GM04503 (cell line): ENCODE results near the gene DHH.
"Not testable (repeated sequence)": the region's sequence is repeated elsewhere in the genome, so short reads cannot be mapped to it uniquely, and the experiment has no call there.

Experiments used
- DNase-seq: peaks from one replicate; pipeline ENCODE4 v3.0.0-alpha.2; 2012; ENCODE audit warnings: low read depth

The DHH gene

GRCh38 chr12:49070971-49071370 is 23.6 kb downstream of the DHH start:
- DNase-seq = no peak

- peak; percentile 73 for DNase-seq
These were observed 24.9 kb downstream of the DHH start, which contains the start of gene RHEBL1 for GRCh38 chr12:49069507-49070346. Gene RHEBL1 (minus strand): TSS chr12:49069979. CDS start chr12:49069785, 194 bp downstream.

- DNase-seq = no peak
These were observed 25.6 kb downstream of the DHH start for GRCh38 chr12:49068879-49069506.

- no peak for DNase-seq
These were observed 28.5 kb downstream of the DHH start for GRCh38 chr12:49066120-49066519.

- DNase-seq = no peak
These were observed 29.8 kb downstream of the DHH start for GRCh38 chr12:49064767-49065152.

GRCh38 chr12:49061916-49062315 is 32.7 kb downstream of the DHH start:
- DNase-seq = not testable (repeated sequence)

- DNase-seq = no peak
These were observed 33.4 kb downstream of the DHH start for GRCh38 chr12:49061157-49061650.

- peak; percentile 75 for DNase-seq
These were observed 34.1 kb downstream of the DHH start, which contains the start of gene KMT2D for GRCh38 chr12:49060237-49061156. Gene KMT2D (minus strand): TSS chr12:49060794. CDS start chr12:49055324, 5,470 bp downstream.

GRCh38 chr12:49059299-49060171 is 35.1 kb downstream of the DHH start:
- DNase-seq = no peak

- DNase-seq = no peak
These were observed 35.6 kb downstream of the DHH start for GRCh38 chr12:49059045-49059298.

GRCh38 chr12:49058366-49059044 is 36.1 kb downstream of the DHH start:
- no peak for DNase-seq

GRCh38 chr12:49057888-49058287 is 36.7 kb downstream of the DHH start:
- no peak for DNase-seq

GRCh38 chr12:49055978-49056754 is 38.4 kb downstream of the DHH start:
- DNase-seq = peak; percentile 51

- DNase-seq = no peak
These were observed 39.5 kb downstream of the DHH start for GRCh38 chr12:49055092-49055491.

GRCh38 chr12:49054524-49054923 is 40.1 kb downstream of the DHH start:
- DNase-seq = no peak

GRCh38 chr12:49054096-49054495 is 40.5 kb downstream of the DHH start:
- no peak for DNase-seq

- no peak for DNase-seq
These were observed 42.0 kb downstream of the DHH start for GRCh38 chr12:49052451-49053208.

- DNase-seq = no peak
These were observed 42.7 kb downstream of the DHH start for GRCh38 chr12:49051777-49052438.

GRCh38 chr12:49051373-49051764 is 43.2 kb downstream of the DHH start:
- no peak for DNase-seq
